HG02763 (cell line): ENCODE results near the gene SPG7.
"Not testable (repeated sequence)": the region's sequence is repeated elsewhere in the genome, so short reads cannot be mapped to it uniquely, and the experiment has no call there.

Experiments
- ATAC-seq: cut with Tn5 transposase; IDR thresholded peaks from one replicate; pipeline ENCODE4 v1.9.1; 2021; ENCODE audit warnings: mild to moderate bottlenecking, moderate library complexity; ENCODE audit not compliant: unreplicated experiment

SPG7 gene

GRCh38 chr16:89507834-89508590 is at the start of gene SPG7:
Gene SPG7, plus strand, starts transcription at chr16:89508403. Its CDS starts 15 bp downstream, at chr16:89508418.
- peak; percentile 64 for ATAC-seq

GRCh38 chr16:89458551-89458950 is 49.7 kb upstream of the SPG7 start:
- ATAC-seq = no peak

DNA sequence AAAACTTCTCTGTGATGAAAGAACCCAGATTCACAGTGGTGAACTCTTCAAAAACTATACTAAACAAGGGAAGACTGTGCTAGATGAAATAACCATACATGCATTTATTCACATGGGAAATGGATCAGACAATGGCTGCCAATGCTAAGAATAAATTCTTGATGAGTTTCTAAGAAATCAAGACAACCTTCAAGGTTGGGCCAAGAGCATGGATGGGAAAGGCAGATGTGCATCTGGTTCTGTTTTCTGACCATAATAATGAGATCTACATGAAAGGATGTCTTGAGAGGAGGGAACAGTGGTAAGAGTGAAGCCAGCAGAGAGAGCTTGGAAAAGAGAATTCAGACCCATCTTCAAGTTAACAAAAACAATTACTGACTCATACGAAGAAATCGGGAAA is 49.2 kb upstream of the SPG7 start:
- no peak for ATAC-seq

DNA sequence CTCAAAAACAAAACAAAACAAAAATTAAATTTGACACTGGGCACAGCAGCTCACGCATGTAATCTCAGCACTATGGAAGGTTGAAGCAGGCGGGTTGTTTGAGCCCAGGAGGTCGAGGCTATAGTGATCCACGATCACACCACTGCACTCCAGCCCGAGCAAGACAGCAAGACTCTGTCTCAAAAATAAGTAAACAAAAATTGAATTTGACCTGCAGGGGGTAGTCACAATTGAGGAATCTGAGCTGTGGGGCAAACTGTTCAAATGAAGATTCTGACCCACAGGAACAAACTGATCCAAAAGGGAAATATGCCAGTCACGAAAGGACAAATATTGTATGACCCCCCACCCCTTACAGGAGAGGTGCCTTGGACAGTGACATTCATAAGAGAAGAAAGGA is 47.6 kb upstream of the SPG7 start:
- ATAC-seq = no peak

DNA sequence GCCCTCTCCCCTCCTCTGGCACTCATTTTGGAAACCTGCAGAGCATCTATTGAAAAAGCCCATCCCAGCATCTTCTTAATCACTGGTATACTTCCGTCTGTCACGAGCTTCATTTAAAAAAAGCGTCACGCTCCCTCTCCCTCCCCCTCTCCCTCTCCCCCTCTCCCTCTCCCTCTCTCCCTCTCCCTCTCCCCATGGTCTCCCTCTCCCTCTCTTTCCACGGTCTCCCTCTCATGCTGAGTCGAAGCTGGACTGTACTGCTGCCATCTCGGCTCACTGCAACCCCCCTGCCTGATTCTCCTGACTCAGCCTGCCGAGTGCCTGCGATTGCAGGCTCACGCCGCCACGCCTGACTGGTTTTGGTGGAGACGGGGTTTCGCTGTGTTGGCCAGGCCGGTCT is 46.3 kb upstream of the SPG7 start:
- not testable (repeated sequence) for ATAC-seq

DNA sequence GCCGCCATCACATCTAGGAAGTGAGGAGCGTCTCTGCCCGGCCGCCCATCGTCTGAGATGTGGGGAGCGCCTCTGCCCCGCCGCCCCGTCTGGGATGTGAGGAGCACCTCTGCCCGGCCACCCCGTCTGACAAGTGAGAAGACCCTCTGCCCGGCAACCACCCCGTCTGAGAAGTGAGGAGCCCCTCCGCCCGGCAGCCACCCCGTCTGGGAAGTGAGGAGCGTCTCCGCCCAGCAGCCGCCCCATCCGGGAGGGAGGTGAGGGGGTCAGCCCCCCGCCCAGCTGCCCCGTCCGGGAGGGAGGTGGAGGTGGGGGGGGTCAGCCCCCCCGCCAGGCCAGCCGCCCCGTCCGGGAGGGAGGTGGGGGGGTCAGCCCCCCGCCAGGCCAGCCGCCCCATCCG is 45.6 kb upstream of the SPG7 start:
- ATAC-seq = not testable (repeated sequence)

GRCh38 chr16:89463312-89463711 is 44.9 kb upstream of the SPG7 start:
- not testable (repeated sequence) for ATAC-seq

DNA sequence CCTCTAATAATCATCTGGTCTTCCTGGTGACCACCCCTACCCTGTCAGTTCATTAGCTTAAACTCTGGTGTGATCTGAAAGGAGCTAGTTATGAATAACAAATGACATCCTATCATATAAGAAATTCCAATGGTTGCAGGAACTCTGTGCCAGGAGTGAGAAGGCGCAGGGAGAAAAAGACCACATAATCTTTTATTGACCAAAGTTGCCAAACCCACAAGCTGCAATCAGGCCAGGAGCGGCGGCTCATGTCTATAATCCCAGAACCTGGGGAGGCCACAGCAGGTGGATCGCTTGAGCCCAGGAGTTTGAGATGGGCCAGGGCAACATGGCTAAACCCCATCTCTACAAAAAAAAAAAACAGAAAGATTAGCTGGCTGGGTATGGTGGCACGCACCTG is 41.3 kb upstream of the SPG7 start:
- no peak for ATAC-seq

GRCh38 chr16:89467382-89467781 is 40.8 kb upstream of the SPG7 start:
- ATAC-seq = no peak

GRCh38 chr16:89472711-89473075 is 35.5 kb upstream of the SPG7 start:
- ATAC-seq = no peak

DNA sequence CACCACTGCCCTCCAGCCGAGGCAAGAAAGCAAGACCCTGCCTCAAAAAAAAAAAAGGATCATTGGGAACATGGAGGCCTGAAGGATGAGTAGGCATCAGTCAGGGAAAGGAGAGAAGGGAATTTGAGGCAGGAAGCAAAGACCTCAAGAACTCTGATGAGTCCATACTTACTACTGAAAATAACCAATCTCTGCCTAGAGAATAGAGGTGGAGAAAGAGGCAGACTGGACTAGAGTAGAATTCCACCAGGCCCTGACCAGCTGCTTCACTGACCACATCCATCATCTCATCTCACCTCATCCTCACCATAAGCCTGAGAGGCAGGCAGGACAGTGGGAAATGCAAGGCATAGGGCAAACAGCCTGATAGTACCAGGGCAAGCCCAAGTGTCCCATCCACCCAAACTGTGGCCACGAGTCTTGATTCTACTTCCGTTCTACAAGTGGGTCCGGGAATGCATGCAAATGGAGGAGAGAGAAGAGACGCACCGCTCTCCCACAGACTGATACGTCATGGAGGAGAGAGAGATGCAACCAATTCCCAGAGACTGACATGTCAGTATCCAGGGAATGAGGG is 35.0 kb upstream of the SPG7 start:
- no peak for ATAC-seq

DNA sequence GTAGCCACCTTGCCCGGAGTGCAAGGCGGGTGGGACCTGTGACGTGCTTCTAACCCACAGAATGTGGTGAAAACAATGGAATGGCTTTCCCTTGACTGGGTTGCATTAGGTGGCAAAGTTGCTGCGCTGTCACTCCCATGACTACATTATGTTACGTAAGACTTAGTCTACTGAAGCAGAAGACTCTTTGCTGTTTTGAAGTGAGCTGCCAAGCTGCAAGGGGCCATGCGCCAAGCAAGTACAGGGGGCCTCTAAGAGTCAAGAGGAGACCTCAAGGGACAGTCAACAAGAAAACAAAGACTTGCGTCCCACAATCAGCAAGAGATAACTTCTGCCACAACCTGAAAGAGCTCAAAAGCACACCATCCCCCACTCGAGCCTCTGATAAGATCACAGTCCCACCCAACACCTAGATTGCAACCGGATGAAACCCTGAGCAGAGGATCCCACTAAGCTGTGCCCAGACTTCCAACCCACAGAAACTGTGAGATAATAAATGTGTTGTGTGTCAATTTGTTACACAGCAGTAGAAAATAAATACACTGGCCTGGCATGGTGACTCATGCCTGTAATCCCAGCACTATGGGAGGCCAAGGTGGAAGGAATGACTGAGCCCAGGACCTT is 34.3 kb upstream of the SPG7 start:
- no peak for ATAC-seq

DNA sequence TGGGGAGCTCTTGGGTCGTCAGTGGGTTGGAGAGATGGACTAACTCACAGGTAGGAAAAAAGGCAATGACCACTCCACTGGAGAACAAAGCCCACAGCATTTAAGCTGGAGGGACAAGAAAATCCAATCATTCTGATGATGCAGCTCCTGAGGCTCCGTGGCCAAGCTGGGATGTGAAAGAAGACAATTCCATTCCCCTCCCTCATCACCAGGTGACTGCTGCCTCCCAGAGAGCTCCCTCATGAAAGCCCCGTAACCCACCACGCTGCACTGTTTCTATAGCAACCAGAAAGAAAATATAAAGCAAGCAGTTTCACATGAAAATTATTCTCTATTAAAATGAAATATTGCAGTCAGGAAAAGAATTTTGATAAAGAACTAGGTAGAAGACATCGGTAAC is 33.1 kb upstream of the SPG7 start:
- no peak for ATAC-seq

DNA sequence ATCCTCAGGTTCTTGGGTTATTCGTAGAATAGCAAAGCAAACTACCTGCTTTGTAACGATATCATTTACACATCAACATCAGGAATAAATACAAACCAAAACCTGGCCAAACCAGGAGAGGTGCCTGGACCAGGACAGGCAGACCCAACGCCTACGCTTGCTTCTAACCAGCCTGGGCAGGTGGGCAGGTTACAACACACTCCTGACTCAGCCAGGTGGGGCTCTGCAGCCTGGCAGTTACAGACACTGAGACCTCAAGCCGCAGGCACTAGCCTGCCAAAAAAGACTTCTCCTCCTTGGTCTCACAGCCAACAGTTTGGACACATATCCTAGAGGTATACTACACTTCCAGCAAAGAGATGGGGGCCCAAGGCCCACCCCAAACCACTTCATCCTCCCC is 31.8 kb upstream of the SPG7 start:
- no peak for ATAC-seq

GRCh38 chr16:89476811-89477261 is 31.4 kb upstream of the SPG7 start:
- ATAC-seq = peak; percentile 48

- ATAC-seq = no peak
These were observed 29.5 kb upstream of the SPG7 start for GRCh38 chr16:89478576-89479221.

DNA sequence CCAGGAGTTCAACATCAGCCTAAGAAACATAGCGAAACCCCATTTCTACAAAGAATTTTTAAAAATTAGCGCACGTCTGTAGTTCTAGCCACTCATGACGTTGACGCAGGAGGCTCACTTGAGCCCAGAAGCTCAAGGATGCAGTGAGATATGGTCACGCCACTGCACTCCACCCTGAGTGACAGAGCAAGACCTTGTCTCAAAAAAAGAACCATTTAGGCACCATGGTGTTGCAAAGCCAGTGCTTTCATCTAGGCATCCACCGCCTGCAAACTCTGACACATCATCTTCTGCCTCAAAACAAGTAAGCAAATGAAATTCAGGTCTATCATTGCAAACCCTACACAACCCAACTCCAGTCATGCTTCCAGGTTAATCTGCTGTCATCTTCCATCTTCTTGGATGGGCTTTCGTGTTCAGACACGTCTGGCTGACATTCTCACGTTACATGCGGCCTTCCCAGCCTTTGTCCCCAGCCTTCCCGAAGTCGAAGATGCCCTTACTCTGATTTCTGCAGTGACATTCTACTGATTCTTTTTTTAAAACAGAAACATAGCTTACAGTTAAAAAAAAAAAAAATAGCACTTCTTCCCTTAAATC is 26.7 kb upstream of the SPG7 start:
- ATAC-seq = no peak

DNA sequence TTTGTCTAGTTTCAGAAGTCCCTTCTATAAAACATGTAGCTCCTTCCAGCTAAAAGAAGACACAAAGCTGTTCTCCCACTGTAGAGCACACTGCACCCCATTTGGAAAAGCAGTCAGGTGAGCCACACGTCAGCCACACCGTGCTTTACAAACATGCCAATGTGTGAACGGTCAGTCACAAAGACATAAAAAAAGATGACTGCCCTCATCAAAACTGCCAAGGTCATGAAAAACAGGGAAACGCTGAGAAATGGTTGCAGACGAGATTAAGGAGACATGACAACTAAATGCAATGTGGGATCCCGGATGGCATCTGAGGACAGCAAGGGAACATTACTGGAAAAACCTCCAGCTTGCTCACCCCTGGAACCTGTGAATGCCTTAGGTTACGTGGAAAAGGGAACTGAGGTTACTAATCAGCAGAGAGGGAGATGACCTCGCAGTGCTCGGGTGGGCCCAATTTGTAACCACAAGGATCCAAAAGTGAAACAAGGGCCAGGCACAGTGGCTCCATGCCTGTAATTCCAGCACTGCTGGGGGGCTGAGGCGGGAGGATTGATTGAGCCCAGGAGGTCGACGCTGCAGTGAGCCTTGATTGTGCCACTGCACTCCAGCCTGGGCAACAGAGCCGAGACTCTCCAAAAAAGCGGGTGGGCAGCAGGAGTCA is 25.9 kb upstream of the SPG7 start:
- ATAC-seq = no peak

DNA sequence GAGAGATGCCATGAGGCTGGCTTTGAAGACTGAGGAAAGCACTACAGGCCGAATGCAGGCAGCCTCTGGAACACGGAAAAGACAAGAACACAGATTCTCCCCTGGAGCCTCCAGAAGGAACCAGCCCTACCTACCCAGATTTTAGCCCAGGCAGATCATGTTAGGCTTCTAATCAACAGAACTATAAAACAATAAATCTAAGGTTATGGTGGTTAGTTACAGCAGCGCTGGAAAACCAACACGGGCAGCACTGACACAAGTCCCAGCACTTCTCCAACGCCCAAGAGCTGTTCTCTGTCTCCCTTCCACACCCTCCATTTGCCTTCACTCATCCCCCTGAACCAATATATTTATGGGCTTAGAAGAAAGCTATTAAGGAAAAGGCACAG is 25.4 kb upstream of the SPG7 start:
- ATAC-seq = no peak

GRCh38 chr16:89484041-89484501 is 24.1 kb upstream of the SPG7 start:
- ATAC-seq = no peak
